ENCODE results near the gene ADORA1. TPM values are rescaled to one million over a fixed set of nuclear protein-coding genes. Genes with fewer than 3 reads are reported as not detected.

The ADORA1 gene
- total RNA-seq, result under 0.01 TPM in 1 of 2 replicates, not detected in the other

GRCh38 chr1:203127666-203128430 is at the start of gene ADORA1:
ADORA1 (plus strand) TSS chr1:203127726; CDS start chr1:203128842, 1,116 bp downstream.

DNA sequence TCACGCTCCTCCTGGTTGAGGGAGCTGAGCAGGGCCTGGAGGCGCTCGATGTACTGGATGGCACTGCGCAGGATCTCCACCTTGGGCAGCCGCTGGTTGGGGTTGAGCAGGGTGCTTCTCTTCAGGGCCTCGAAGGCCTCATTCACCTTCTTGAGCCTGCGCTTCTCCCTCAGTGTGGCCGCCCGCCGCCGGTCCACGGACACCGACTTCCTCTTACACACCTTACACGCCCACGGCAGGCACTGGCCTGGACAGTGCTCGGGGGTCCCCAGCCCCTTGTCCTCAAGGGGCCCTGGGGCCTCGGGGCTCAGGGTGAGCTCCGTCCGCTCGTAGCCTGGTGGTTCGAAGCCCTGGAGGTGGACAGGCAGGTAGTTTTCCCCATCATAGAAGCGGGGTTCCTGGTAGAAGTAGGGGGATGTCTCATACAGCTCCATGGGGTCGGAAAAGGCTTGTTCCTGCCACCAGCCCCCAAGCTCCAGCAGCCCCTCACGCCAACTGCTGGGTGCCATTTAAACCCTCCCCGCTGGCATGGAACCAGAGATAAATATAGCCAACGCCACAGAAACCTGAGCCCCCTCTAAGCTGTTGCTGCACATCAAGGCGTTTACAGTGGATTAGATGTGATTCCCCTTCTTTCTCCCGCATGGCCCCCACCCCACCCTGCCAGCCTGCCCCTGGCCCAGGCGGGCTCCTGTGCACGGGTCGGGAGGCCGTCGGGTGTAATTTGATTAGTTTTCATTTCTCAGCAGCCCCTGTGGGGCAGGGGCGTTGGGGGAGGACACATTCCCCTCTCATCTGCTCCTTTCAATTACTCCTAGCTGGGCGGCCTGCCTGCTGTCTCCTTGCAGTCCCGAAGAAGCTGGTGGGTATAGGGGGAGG is 41.8 kb upstream of the ADORA1 start, which contains the start of gene MYOG:
Gene MYOG (minus strand): TSS at position 485 of the 879 bp plus-strand sequence. CDS start 51 bp downstream, at position 434.

DNA sequence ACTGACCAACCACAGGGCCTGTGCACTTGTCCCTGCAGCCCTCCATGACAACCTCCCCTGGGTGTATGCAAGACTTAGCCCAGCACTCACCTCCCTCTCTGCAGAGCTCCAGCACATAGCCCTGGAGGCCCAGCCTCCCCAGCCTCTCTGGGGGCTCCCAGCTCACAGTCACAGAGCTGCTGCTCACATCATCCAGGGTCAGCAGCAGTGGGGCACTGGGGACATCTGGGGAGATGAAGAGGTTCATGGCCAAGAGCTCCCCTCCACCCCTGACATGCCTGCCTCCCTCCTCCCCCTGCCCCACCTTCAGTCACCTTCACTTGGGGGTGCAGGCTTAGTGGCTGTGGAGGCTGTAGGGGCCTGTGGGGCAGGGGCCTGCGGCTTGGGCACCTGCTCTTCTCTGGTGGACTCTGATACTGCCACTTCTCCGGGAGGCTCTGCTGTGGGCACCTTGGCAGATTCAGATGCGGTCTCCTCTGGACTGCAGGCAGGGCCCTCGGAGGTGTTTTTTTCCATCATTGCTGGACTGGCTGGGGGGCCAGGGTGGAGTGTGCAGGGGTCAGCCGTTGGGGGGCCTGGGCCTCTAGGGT is 47.8 kb downstream of the ADORA1 start, which contains the start of gene MYBPH:
Gene MYBPH (minus strand): TSS at position 590 of the 590 bp plus-strand sequence. CDS start 71 bp downstream, at position 519.

GRCh38 chr1:203186446-203187303 is 59.1 kb downstream of the ADORA1 start, which contains the start of gene CHI3L1:
CHI3L1 (minus strand) TSS chr1:203186704; CDS start chr1:203186623, 81 bp downstream.

Other genes starting within 250 kb of the ADORA1 start
- gene RABIF, start 238.6 kb upstream of the ADORA1 start, total RNA-seq, result 10.1 and 10.5 TPM in 2 replicates
- 26.8 and 30.3 TPM in 2 replicates for gene KLHL12, start 200.5 kb upstream of the ADORA1 start, total RNA-seq
- 84.2 and 110 TPM in 2 replicates for gene ADIPOR1, start 169.4 kb upstream of the ADORA1 start, total RNA-seq
- 22.8 and 25.1 TPM in 2 replicates for gene CYB5R1, start 160.5 kb upstream of the ADORA1 start, total RNA-seq
- 122 and 126 TPM in 2 replicates for gene TMEM183A, start 120.4 kb upstream of the ADORA1 start, total RNA-seq
- gene PPFIA4, start 101.2 kb upstream of the ADORA1 start, total RNA-seq, result 0.29 and 1.5 TPM in 2 replicates
- gene MYOG, start 41.7 kb upstream of the ADORA1 start, total RNA-seq, result not detected in 2 replicates
- not detected in 2 replicates for gene MYBPH, start 48.1 kb downstream of the ADORA1 start, total RNA-seq
- gene CHI3L1, start 59.0 kb downstream of the ADORA1 start, total RNA-seq, result 1.7 and 2.9 TPM in 2 replicates
- not detected in 2 replicates for gene CHIT1, start 101.9 kb downstream of the ADORA1 start, total RNA-seq
- 54.6 and 55.2 TPM in 2 replicates for gene BTG2, start 177.8 kb downstream of the ADORA1 start, total RNA-seq
- gene FMOD, start 223.4 kb downstream of the ADORA1 start, total RNA-seq, result 0.22 and 0.27 TPM in 2 replicates

Data from thoracic aorta endothelial cell (primary cell).